GM18526 (cell line): ENCODE results near the gene TMEM270.

ENCODE experiments used
- POLR2A ChIP-seq: IDR thresholded peaks from 3 replicates; pipeline ENCODE4 v1.6.1; 2011; ENCODE audit not compliant: insufficient read length; ENCODE audit errors: extremely low read depth

The TMEM270 gene

GRCh38 chr7:73892003-73892999, 31.3 kb downstream of the TMEM270 start:
- no peak for TF ChIP-seq POLR2A

- TF ChIP-seq POLR2A: no peak
Measured at GRCh38 chr7:73893342-73894101, 32.6 kb downstream of the TMEM270 start.

- no peak for TF ChIP-seq POLR2A
Measured at GRCh38 chr7:73894166-73894565, 33.2 kb downstream of the TMEM270 start.

- TF ChIP-seq POLR2A: no peak
Measured at GRCh38 chr7:73894733-73895551, 34.0 kb downstream of the TMEM270 start.

- TF ChIP-seq POLR2A: no peak
Measured at GRCh38 chr7:73895626-73896025, 34.7 kb downstream of the TMEM270 start.

- no peak for TF ChIP-seq POLR2A
Measured at GRCh38 chr7:73896454-73896853, 35.5 kb downstream of the TMEM270 start.

GRCh38 chr7:73899731-73900142, 38.8 kb downstream of the TMEM270 start:
- no peak for TF ChIP-seq POLR2A

- no peak for TF ChIP-seq POLR2A
Measured at GRCh38 chr7:73900286-73900685, 39.3 kb downstream of the TMEM270 start.

- TF ChIP-seq POLR2A: no peak
Measured at GRCh38 chr7:73901231-73901822, 40.4 kb downstream of the TMEM270 start.

GRCh38 chr7:73901823-73902597, 41.1 kb downstream of the TMEM270 start:
- TF ChIP-seq POLR2A: no peak

- TF ChIP-seq POLR2A: no peak
Measured at GRCh38 chr7:73903321-73904218, 42.6 kb downstream of the TMEM270 start.

GRCh38 chr7:73904219-73905137, 43.5 kb downstream of the TMEM270 start:
- TF ChIP-seq POLR2A: no peak
